Cerebellar cortex (tissue), 1 donor: Measurements from ENCODE around the gene PATJ.
"Not testable (repeated sequence)": the region's sequence is repeated elsewhere in the genome, so short reads cannot be mapped to it uniquely, and the experiment has no call there.

Experiments
- DNase-seq: peaks from one replicate; pipeline ENCODE4 v3.0.0-alpha.2; 2015; ENCODE audit warnings: low spot score

PATJ gene

DNA sequence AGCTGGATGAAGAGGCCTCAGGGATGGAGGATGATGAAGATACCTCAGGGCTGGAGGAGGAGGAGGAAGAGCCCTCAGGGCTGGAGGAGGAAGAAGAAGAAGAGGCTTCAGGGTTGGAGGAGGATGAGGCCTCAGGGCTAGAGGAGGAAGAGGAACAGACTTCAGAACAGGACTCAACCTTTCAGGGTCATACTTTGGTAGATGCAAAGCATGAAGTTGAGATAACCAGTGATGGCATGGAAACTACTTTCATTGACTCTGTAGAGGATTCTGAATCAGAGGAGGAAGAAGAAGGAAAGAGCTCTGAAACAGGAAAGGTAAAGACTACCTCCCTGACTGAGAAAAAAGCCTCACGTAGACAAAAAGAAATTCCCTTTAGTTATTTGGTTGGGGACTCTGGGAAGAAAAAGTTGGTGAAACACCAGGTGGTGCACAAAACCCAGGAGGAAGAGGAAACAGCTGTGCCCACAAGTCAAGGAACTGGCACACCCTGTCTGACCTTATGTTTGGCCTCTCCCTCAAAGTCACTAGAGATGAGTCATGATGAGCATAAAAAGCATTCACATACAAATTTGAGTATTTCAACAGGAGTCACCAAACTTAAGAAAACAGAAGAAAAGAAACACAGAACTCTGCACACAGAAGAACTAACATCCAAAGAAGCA, 467.8 kb downstream of the PATJ start:
- DNase-seq: no peak

DNA sequence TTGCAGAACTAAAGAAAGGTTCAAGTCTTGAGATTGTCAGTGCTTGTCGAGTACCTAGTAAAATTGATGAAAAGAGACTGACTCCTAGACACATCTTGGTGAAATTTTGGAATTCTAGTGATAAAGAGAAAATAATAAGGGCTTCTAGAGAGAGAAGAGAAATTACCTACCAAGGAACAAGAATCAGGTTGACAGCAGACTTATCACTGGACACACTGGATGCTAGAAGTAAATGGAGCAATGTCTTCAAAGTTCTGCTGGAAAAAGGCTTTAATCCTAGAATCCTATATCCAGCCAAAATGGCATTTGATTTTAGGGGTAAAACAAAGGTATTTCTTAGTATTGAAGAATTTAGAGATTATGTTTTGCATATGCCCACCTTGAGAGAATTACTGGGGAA, 468.7 kb downstream of the PATJ start:
- DNase-seq: peak; percentile 4

DNA sequence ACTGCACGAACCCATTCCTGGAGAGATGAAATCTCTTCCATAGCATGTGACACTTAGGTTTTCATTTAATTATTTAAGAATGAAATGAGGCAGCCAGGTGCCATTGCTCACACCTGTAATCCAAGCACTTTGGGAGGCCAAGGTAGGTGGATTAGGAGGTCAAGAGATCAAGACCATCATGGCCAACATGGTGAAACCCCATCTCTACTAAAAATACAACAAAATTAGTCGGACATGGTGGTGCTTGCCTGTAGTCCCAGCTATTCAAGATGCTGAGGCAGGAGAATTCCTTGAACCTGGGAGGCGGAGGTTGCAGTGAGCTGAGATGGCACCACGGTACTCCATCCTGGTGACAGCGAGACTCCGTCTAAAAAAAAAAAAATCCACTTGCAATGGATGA, 470.1 kb downstream of the PATJ start:
- DNase-seq: no peak

DNA sequence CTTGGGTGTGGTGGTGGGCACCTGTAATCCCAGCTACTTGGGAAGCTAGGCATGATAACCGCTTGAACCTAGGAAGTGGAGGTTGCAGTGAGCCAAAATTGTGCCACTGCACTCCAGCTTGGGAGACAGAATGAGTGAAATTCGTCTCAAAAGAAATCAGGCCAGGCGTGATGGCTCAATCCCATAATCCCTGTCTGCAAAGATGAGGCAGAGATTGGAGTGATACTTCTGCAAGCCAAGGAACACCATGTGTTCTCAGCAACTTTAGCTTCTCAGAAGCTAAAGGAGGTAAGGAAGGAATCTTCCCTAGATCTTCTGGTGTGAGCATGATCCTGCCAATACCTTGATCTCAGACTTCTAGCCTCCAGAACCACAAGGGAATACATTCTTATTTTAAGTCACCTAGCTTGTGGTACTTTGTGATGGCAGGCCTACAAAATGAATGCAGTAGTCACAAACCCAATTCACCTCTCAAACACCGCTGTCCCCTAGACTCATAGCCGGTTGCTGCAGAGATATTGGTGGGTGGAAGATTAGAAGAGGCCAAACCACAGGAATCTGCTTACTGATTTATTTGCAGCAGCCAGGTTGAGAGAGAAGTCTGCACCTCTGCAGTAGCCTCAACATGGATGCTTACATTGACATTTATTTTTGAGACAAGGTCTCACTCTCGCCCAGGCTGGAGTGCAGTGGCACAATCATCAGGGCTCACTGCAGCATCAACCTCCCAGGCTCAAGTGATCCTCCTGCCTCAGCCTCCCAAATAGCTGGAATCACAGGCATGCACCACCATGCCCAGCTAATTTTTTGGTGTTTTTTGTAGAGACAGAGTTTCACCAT, 471.0 kb downstream of the PATJ start:
- DNase-seq: no peak

DNA sequence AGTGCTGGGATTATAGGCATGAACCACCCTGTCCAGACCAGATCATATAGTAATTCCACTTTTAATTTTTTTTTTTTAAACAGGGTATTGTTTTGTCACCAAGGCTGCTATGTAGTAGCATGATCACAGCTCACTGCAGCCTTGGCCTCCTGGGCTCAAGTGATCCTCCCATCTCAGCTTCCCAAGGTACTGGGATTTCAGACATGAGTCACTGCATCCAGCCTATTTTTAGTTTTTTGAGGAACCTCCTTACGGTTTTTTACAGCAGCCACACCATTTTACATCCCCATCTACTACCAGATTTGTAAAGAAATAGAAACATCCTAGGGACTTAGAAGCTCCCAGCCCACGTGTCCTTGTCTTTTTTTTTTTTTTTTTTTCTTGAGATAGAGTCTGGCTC, 476.3 kb downstream of the PATJ start:
- no peak for DNase-seq

DNA sequence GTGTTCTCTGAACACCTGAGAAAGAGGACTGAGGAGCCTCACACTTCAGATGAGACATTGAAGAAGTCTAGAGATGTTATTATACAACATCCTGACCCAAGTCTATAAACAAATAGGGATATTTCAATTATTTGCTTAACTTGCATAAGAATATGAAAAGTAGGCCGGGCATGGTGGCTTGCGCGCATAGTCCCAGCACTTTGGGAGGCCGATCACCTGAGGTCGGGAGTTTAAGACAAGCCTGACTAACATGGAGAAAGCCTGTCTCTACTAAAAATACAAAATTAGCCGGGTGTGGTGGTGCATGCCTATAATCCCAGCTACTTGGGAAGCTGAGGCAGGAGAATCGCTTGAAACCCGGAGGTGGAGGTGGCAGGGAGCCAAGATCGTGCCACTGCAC, 478.2 kb downstream of the PATJ start:
- not testable (repeated sequence) for DNase-seq

DNA sequence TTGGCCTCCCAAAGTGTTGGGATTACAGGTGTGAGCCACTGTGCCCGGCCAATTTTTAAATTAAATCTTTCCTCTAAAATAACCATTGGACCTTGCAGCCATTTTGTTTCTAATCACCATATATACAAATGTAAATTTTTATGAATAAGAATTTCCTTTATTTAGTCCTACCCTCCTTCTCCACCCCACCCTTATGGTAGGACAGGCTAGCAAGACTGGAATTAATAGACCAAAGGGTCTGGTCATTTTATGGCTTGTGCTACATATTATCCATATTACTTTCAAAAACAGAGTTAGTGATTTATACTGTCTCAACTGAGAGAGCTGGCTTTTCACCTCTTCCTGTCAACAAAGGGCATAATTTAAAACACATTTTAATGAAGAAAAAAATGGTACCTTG, 478.9 kb downstream of the PATJ start:
- DNase-seq: no peak

DNA sequence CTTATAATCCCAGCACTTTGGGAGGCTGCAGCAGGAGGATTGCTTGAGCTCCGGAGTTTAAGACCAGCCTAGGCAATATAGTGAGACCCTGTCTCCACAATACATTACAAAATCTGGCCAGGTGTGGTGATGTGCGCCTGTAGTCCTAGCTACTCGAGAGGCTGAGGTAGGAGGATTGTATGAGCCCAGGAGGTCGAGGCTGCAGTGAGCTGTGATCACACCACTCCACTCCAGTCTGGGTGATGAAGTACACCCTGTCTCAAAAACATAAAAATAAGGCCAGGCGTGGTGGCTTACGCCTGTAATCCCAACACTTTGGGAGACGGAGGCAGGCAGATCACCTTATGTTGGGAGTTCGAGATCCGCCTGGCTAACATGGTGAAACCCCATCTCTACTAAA, 480.0 kb downstream of the PATJ start:
- DNase-seq: no peak

DNA sequence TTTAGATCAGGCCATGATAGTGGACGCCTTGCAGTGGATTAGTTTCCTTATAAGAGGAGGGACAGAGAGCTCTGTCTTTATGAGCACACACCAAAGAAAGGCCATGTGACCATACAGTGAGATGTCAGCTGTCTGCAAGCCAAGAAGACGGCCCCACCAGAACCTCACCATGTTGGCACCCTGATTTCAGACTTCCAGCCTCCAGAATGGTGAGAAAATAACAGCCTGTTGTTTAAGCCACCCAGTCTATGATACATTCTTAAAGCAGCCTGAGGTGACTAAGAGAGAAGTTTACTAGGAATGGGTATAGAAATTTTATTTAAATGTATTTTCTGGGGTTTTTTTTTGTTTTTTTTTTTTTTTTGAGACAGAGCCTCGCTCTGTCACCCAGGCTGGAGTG, 481.9 kb downstream of the PATJ start:
- DNase-seq: no peak

DNA sequence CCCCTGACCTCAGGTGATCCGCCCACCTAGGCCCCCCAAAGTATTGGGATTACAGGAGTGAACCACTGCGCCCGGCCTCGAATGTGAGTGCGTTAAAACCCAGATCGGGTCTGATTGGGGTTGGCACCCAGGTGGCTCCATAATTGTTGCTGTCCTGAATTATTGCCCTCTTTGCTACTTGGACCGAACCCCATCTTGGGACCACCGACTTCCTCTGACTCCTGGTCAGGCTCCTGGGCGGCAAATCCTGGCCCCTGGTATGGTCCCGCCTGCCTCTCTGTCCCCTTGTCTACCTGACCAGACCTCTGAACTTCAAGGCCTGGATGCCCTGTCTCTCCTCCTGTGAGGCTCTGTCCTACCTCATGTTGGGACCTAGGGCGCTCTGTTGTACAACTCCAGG, 485.2 kb downstream of the PATJ start:
- DNase-seq: no peak
